Spleen (tissue), 11 donors: ENCODE measurements around the gene RRP36. TPM values are rescaled to one million over a fixed set of nuclear protein-coding genes. Genes with fewer than 3 reads are reported as not detected.

Source experiments
- DNase-seq: peaks from one replicate; pipeline ENCODE4 v3.0.0-alpha.2; 2020
- H3K27ac ChIP-seq, 8 donors: fragments of 200-600 bp; sonication (generic) in 7 of 8; 1 replicate in 4 of 8; 2 replicates in 4 of 8; pipeline versions ENCODE4 v1.5.0 to v1.8.0; 2016 to 2021; ENCODE audit warnings: inconsistent platforms in 4 of 8, mild to moderate bottlenecking in 4 of 8, moderate library complexity in 1 of 8
- H3K27me3 ChIP-seq, 7 donors: fragments of 200-600 bp; sonication (generic) in 6 of 7; replicated peaks in 1 of 7; 1 replicate in 4 of 7; 2 replicates in 3 of 7; pipeline versions ENCODE4 v1.5.0 to v1.8.0; 2016 to 2021; ENCODE audit warnings: inconsistent platforms in 3 of 7, mild to moderate bottlenecking in 1 of 7
- H3K36me3 ChIP-seq, 6 donors: fragments of 200-600 bp; sonication (generic) in 5 of 6; 1 replicate in 4 of 6; 2 replicates in 2 of 6; pipeline versions ENCODE4 v1.5.0 to v1.8.0; 2016 to 2021; ENCODE audit warnings: inconsistent platforms in 2 of 6
- H3K4me1 ChIP-seq, 6 donors: fragments of 200-600 bp; sonication (generic) in 5 of 6; 1 replicate in 3 of 6; 2 replicates in 3 of 6; pipeline versions ENCODE4 v1.5.0 to v1.8.0; 2016 to 2021; ENCODE audit warnings: inconsistent platforms in 3 of 6
- H3K4me3 ChIP-seq, 8 donors: fragments of 200-600 bp; sonication (generic) in 7 of 8; 1 replicate in 4 of 8; 2 replicates in 4 of 8; pipeline versions ENCODE4 v1.5.0 to v1.8.0; 2016 to 2021; ENCODE audit warnings: inconsistent platforms in 4 of 8, mild to moderate bottlenecking in 4 of 8, moderate library complexity in 2 of 8
- H3K9me3 ChIP-seq, 8 donors: fragments of 200-600 bp; sonication (generic) in 7 of 8; 1 replicate in 4 of 8; 2 replicates in 4 of 8; pipeline versions ENCODE4 v1.5.0 to v1.8.0; 2016 to 2021; ENCODE audit warnings: inconsistent platforms in 4 of 8
- CTCF ChIP-seq, 11 experiments: fragments of 200-600 bp in 7 of 11; fragments of 450-650 bp in 4 of 11; sonication (generic) in 4 of 11; IDR thresholded peaks in 8 of 11; conservative IDR thresholded peaks in 3 of 11; 1 replicate in 7 of 11; 2 replicates in 4 of 11; pipeline versions ENCODE4 v1.4.0 to v1.8.0; 2016 to 2021; ENCODE audit warnings: antibody characterized with exemption in 11 of 11, inconsistent platforms in 4 of 11, mild to moderate bottlenecking in 1 of 11
- POLR2A ChIP-seq, 3 donors: fragments of 450-650 bp; IDR thresholded peaks; one replicate each; pipeline ENCODE4 v1.5.1; 2017; ENCODE audit warnings: antibody characterized with exemption in 3 of 3, mild to moderate bottlenecking in 1 of 3
- POLR2AphosphoS5 ChIP-seq, 3 donors: sonication (generic); formaldehyde crosslinking; IDR thresholded peaks; one replicate each; pipeline ENCODE4 v1.5.1; 2017; ENCODE audit warnings: antibody characterized with exemption in 3 of 3
- WGBS, 5 donors: extraction: QIAGEN DNeasy Blood & Tissue Kit in 3 of 5; methylation state at CpG; one replicate each; pipeline versions ENCODE4 v1.1.5 to v1.1.7; 2013 to 2018; 5-methylcytosine and 5-hydroxymethylcytosine counted together
- intact Hi-C: fragments of 100-400 bp; cut with DNase I; formaldehyde crosslinking; loops from one replicate; pipeline ENCODE4 v1.15.0; 2023; ENCODE audit warnings: low total_unique reads
- polyA plus RNA-seq, 3 donors: library from polyadenylated mRNA; stranded (reverse); fragments of 200-250 nt; gene quantifications; one replicate each; pipeline ENCODE4 v1.2.1, GENCODE V29; 2013
- total RNA-seq, 7 donors: library from RNA; depleted of rRNA in 3 of 7; stranded (reverse); fragments of >200 nt in 3 of 7; fragmentation: NEBNext Ultra II Directional in 4 of 7; extraction: Animal tissue kit (Norgen Biotek cat#: 25700) in 4 of 7; gene quantifications; one replicate each; pipeline versions ENCODE4 v1.1.0 to v1.2.1, GENCODE V29; 2016 to 2021
- donor health status: healthy with polysubstance abuse.
- donor health status: DM: no; HTN: no; CAD: no; lungs with moderate emphysema.
- donor health status: DM: no; HTN: no; CAD: no.
- donor health status: Bipolar disorder and iron deficiency.
- donor health status: healthy.
- donor health status: DM: no; HTN: no; CAD: no.
- donor health status: DM: yes; HTN: yes; CAD: no.

The RRP36 gene
- total and polyA plus RNA-seq, 10 donors = 32.0 to 63.4 (median 39.6) TPM

GRCh38 chr6:43043310-43043709, 21.9 kb downstream of the RRP36 start:
- no peak for DNase-seq
- H3K27ac ChIP-seq = no peak overlapping the region
- intact Hi-C loops = no loop called here
- no peak for TF ChIP-seq CTCF (IDR thresholded peaks at IDR 0.05 in 8 of 11, conservative IDR thresholded peaks at IDR 0.05 in 3 of 11)
- no peak for TF ChIP-seq POLR2A (IDR thresholded peaks at IDR 0.05)
- TF ChIP-seq POLR2AphosphoS5 (IDR thresholded peaks at IDR 0.05) = no peak
- H3K36me3 ChIP-seq = peaks cover 0 to 98% (median 77%) of the 10 kb centered on the region in 6 donors
- 95 to 100% (median 95%) methylated on average over 9 of the region's 9 CpGs for WGBS, 5 donors
- H3K4me3 ChIP-seq = no peak overlapping the region
- no peaks in the 10 kb centered on the region for H3K9me3 ChIP-seq
- H3K27me3 ChIP-seq = no peaks in the 10 kb centered on the region
- H3K4me1 ChIP-seq = no peaks in the 10 kb centered on the region

DNA sequence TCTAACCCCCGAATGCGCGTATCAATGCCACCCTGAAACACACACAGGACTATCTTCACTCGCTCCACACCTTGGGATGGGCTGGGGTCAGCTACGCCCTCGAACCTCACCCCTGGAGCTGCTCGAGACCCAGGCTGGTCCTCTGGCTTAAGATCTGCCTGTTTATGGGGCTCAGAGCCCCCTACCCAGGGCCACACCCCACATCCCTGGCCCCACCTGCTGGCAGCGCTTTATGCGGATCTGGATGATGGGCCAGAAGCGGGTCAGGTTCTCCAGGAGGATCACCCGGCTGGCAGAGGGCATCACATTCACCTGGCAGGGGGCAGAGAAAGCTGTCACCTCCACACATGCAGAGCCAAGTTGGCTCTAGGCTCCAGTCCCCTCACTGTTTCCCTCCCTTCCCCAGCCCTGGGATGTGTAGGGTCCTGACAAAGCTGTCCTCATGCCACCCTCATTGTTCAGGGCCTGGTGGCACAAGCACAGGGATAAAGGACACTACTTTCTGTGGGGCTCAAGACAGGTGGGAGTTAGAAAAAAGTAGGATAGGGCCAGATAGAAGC, 24.0 kb downstream of the RRP36 start:
- no peaks in the 10 kb centered on the region for H3K27me3 ChIP-seq
- no peak for TF ChIP-seq CTCF (IDR thresholded peaks at IDR 0.05 in 8 of 11, conservative IDR thresholded peaks at IDR 0.05 in 3 of 11)
- no peak for TF ChIP-seq POLR2AphosphoS5 (IDR thresholded peaks at IDR 0.05)
- TF ChIP-seq POLR2A (IDR thresholded peaks at IDR 0.05) = no peak
- H3K4me1 ChIP-seq = no peaks in the 10 kb centered on the region
- H3K9me3 ChIP-seq = no peaks in the 10 kb centered on the region
- H3K36me3 ChIP-seq = peaks cover 0 to 97% (median 75%) of the 10 kb centered on the region in 6 donors
- intact Hi-C loops = no loop called here
- H3K27ac ChIP-seq = no peak overlapping the region
- no peak for DNase-seq
- H3K4me3 ChIP-seq = no peak overlapping the region
- 92 to 99% (median 96%) methylated on average over 7 to 11 of the region's 11 CpGs for WGBS, 5 donors

DNA sequence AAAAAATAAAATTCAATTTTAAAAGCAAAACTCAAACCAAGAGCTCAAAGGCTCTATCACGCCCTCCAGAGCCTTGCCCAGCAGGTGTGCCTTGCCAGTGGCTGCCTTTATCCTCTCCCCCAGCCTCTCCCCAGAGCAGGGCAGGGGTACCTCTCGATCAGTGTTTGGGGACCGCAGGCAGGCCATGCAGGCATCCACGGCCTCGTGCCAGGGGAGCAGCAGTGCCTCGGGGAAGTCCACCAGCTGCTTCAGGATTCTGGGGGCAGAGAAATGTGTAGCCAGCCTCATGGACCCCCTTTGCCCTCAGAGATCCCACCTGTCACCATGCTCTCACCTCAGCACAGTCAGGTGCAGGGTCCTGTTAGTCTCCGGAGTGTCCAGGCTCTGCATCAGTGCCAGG, 26.6 kb downstream of the RRP36 start:
- WGBS, 5 donors = 84 to 96% (median 92%) methylated on average over 3 to 7 of the region's 7 CpGs
- Histone ChIP-seq H3K36me3 (peaks cover 0 to 93% (median 59%) of the 10 kb centered on the region in 6 donors), H3K4me3 (no peak overlapping the region), H3K4me1 (peaks cover 5 to 25% (median 16%) of the 10 kb centered on the region in 6 donors), H3K9me3 (no peaks in the 10 kb centered on the region), H3K27ac (no peak overlapping the region), H3K27me3 (no peaks in the 10 kb centered on the region)
- peak in 1 of 3 donors; percentile 5 for TF ChIP-seq POLR2AphosphoS5 (IDR thresholded peaks at IDR 0.05)
- no peak for TF ChIP-seq CTCF (IDR thresholded peaks at IDR 0.05 in 8 of 11, conservative IDR thresholded peaks at IDR 0.05 in 3 of 11)
- no peak for DNase-seq
- intact Hi-C loops = no loop called here

DNA sequence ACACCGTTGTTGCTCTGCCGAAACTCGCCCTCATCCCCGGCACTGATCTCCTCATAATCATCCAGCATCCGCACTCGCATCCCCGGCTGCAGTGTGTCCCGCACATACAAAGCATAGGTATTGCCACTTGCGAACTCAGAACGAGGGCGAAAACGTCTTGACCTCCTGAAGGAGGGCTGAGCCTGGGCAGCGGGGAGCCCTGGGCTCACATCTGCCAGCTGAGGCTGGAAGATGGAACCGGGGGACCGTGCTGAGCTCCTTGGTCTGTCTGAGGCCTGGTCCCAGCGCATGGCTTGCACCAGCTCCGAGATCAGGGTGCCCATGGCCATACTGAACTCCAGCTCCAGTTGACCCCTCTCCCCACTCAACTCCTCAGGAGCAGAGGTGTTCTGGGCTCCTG, 29.6 kb downstream of the RRP36 start:
- intact Hi-C loops = no loop called here
- no peak overlapping the region for H3K4me3 ChIP-seq
- H3K27ac ChIP-seq = no peak overlapping the region
- TF ChIP-seq POLR2A (IDR thresholded peaks at IDR 0.05) = no peak
- TF ChIP-seq POLR2AphosphoS5 (IDR thresholded peaks at IDR 0.05) = peak in 1 of 3 donors; percentile 33
- no peaks in the 10 kb centered on the region for H3K9me3 ChIP-seq
- no peak for DNase-seq
- no peaks in the 10 kb centered on the region for H3K27me3 ChIP-seq
- 94 to 97% (median 96%) methylated on average over 12 to 17 of the region's 17 CpGs for WGBS, 5 donors
- peaks cover 0 to 78% (median 44%) of the 10 kb centered on the region in 6 donors for H3K36me3 ChIP-seq
- peaks cover 9 to 43% (median 26%) of the 10 kb centered on the region in 6 donors for H3K4me1 ChIP-seq
